ENCODE measurements around the gene POFUT2.

POFUT2 gene

DNA sequence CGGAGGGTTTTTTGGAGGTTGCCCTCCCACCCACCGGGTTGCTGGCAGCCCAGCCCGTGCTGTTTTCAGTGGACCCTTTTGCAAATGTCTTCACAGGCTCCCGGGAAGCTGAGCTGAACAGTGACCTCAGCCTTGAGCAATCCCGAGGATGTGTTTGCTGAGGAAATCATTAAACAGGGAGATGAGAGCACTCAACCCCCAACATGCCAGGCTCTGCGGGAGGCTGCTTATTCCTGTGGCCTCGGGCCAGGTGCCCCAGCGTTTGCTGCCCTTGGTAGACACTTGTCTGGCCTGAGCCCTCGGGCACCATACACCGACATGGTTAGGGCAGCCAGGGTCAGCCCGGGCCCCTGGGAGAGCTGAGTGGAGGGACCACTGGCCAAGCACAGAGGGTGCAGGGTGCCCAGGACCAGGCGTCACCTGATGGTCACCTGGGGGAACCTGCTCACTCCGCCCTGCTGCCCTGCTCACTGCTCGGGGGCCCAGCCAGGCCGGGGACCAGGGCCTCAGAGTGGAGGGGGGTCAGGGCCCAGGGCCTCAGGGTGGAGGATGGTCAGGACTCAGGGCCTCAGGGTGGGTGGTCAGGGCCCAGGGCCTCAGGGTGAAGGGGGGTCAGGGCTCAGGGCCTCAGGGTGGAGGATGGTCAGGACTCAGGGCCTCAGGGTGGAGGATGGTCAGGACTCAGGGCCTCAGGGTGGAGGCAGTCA is 42.5 kb upstream of the POFUT2 start:
- TF ChIP-seq POLR2A (IDR thresholded peaks at IDR 0.05; ENCODE audit: low read depth, low read length) = peak; percentile 21; the same call in 1 of the 2 replicates
- no peak for FAIRE-seq
- DNase-seq (ENCODE audit: insufficient read length, low spot score) = peak; percentile 94

GRCh38 chr21:45329261-45330074 is 41.8 kb upstream of the POFUT2 start:
- no peak; the same call in 1 of the 2 replicates for TF ChIP-seq POLR2A (IDR thresholded peaks at IDR 0.05; ENCODE audit: low read depth, low read length)
- DNase-seq (ENCODE audit: insufficient read length, low spot score) (peak; percentile 71), FAIRE-seq (no peak)

DNA sequence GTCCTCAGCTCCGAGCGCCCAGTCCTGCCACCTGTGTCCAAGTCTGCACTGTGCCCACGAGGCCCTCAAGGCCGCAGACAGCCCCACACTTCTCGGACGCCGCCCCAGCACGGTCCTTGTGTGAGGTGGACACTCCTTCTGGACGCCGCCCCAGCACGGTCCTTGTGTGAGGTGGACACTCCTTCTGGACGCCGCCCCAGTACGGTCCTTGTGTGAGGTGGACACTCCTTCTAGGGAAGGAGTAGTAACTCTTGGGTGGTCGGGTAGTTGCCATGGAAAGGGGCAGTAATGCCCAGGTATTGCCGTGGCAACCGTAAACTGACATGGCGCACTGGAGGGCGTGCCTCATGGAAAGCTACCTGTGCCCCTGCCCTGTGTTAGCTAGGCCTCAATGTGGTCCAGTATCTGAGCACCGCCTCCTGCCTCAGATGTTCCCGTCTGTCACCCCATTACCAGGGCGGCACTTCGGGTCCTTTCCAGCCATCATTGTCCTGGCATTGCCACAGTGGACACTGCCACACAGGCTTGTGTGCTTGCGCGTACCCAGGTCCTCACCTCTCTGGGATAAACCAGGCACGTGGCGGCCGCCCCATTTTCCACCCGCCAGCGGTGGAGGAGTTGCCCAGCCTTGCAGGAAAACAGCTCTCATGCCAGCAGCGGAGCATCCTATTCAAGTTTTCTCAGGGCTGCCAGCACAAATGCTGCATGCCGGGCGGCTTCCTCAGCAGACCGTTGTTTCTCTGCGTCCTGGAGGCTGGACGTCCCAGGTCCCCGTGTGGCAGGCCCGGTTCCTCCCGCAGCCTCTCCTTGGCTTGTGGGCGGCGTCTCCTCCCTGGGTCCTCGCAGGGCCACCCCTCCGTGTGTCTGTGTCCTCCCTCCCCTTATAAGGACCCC is 40.8 kb upstream of the POFUT2 start:
- DNase-seq (ENCODE audit: insufficient read length, low spot score) (no peak), FAIRE-seq (no peak)

GRCh38 chr21:45327441-45328197 is 39.9 kb upstream of the POFUT2 start:
- TF ChIP-seq POLR2A (IDR thresholded peaks at IDR 0.05; ENCODE audit: low read depth, low read length) = peak; percentile 45
- no peak for FAIRE-seq
- no peak for DNase-seq (ENCODE audit: insufficient read length, low spot score)

More for the DNA sequence above, 40.8 kb upstream of the POFUT2 start:
- no peak for TF ChIP-seq POLR2A (IDR thresholded peaks at IDR 0.05; ENCODE audit: low read depth, low read length)

DNA sequence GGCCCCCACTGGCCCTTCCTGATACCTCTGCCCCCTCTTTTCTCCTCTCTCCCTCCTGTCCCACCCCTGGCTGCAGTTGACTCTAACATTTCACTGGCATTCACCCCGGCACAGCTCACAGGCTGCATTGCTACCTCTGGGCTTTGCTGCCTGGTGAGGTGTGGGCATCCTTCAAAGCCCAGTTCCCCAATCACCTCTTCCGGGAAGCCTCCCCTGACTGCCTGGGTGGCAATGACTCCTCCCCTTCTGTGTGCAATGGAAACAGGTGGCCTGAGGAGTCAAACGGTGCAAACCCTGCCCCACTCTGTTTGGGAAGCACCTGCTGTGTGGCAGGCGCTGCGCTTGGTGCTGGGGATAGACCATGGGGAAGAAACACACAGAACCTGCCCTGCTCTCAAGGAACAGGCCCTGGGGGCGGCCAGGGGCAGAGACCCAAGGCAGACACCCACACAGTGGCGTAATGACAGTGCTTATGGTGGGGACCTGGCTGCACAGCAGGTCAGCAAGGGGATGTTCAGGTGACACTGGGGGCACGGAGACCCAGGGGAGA is 39.3 kb upstream of the POFUT2 start:
- no peak for DNase-seq (ENCODE audit: insufficient read length, low spot score)
- TF ChIP-seq POLR2A (IDR thresholded peaks at IDR 0.05; ENCODE audit: low read depth, low read length) = no peak
- no peak for FAIRE-seq

- peak; percentile 20; the same call in 1 of the 2 replicates for TF ChIP-seq POLR2A (IDR thresholded peaks at IDR 0.05; ENCODE audit: low read depth, low read length)
- FAIRE-seq (no peak), DNase-seq (ENCODE audit: insufficient read length, low spot score) (no peak)
Observed at GRCh38 chr21:45326169-45326851, 38.6 kb upstream of the POFUT2 start.

DNA sequence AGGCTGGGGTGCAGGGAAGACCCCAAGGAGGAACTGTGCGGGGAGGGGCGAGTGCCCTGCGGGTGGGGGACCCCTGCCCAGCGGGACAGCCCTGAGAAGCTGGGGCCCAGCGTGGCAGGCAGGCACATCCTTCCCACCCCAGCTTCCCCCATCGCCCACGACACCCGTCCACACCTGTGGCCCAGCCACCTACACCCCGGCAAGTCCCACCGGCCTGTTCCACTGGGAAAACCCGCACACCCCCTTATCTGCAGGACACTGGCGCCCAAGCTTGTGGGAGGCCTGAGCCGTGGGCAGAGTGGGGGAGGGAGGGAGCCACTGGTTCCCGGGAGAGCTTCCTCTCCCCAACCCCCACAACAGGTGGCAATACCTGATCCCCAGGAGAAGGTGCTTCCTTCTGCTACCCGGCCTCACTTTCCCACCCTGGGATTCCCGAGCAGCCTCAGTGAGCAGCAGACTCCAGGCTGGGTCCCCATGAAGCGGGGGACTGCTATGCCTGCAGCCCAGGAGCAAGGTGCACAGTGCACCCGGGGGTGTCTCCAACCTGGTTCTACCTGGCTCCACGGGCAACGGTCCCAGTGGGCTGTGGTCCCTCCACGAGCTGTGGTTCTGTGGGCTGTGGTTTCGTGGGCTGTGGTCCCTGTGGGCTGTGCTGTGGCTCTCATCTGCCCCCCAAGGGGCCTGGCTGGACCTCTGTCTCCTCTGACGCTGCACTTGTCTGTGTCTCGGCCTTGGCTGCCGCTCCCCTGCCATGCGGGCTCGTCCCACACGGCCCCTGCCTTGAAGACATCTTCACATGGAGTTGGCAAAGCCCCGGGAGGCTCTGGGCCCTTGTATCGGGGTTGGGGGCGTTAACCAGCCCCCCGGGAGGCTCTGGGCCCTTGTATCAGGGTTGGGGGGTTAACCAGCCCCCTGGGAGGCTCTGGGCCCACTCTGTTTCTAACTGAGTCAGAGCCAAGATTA is 37.8 kb upstream of the POFUT2 start:
- TF ChIP-seq POLR2A (IDR thresholded peaks at IDR 0.05; ENCODE audit: low read depth, low read length) = peak; percentile 14; the same call in 1 of the 2 replicates
- no peak for FAIRE-seq
- no peak for DNase-seq (ENCODE audit: insufficient read length, low spot score)

- peak; percentile 76 for DNase-seq (ENCODE audit: insufficient read length, low spot score)
- FAIRE-seq = no peak
- peak; percentile 24 for TF ChIP-seq POLR2A (IDR thresholded peaks at IDR 0.05; ENCODE audit: low read depth, low read length)
Observed at GRCh38 chr21:45324489-45325205, 37.0 kb upstream of the POFUT2 start.

- FAIRE-seq = no peak
- no peak; the same call in none of the 2 replicates for TF ChIP-seq POLR2A (IDR thresholded peaks at IDR 0.05; ENCODE audit: low read depth, low read length)
- DNase-seq (ENCODE audit: insufficient read length, low spot score) = no peak
Observed at GRCh38 chr21:45323487-45324311, 36.0 kb upstream of the POFUT2 start.

DNA sequence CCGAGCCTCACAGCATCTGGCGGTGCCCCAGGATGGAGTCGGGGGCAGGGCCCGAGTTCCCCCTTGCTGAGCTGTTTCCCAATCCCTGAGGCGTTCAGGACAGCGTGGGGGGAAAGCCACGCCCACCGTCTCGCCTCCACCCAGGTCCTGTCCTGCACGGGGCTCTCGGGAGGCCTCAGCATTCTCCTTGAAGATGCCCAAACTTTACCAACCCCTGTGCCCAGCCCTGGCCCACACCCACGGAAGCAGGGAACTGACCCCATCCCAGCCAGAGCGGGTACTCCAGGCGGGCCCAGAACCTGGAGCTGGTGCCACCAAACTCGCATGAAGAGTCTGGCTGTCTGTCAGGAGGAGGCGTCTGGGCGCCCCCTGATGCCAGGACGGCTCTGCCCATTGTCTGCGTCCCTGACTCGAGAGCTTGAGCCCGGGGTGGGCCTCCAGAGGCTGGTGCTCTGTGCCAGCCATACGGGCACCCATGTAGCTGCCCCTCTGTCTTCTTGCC is 35.3 kb upstream of the POFUT2 start:
- no peak for FAIRE-seq
- TF ChIP-seq POLR2A (IDR thresholded peaks at IDR 0.05; ENCODE audit: low read depth, low read length) = no peak
- no peak for DNase-seq (ENCODE audit: insufficient read length, low spot score)
